Measurements from ENCODE around the gene RASSF3.

DNA sequence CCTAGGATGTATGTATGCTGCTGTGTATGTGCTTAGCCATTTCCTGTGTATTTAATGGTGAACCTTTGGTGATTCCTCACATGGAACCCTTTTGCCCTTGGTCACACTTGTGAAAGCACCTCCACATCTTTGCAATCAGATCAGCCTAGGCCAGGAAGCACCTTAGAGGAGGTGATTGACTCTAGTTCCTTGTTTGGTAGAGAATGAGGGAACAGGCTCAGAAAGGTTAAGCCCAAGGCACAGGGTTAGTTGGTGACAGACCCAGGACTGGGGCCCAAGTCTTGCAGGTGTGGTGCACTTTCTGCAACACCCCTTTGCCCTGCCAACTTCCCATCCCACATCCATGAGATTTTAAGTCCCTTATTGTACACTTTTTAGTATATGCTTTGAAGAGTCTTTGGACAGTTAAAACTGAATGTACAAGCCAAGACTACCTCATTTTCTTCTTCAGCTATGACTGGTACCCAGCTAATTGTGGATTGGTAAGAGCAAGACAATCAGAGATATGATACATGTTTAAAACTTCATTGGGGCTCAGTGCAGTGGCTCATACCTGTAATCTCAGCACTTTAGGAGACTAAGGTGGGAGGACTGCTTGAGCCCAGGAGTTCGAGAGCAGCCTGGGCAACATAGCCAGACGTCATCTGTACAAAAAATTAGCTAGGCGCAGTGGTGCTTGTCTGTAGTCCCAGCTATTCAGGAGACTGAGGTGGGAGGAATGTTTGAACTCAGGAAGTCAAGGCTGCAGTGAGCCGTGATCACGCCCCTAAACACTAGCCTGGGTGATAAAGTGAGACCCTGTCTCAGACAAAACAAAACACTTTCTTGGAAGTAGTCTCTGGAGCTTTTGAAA lies 71.1 kb downstream of the RASSF3 start:
- no peak for TF ChIP-seq POLR2AphosphoS5 (IDR thresholded peaks at IDR 0.05; ENCODE audit: low read depth, low read length)
- TF ChIP-seq POLR2A (IDR thresholded peaks at IDR 0.05; ENCODE audit: low read depth, low read length), result no peak
- TF ChIP-seq TAF1 (IDR thresholded peaks at IDR 0.05; ENCODE audit: low read depth, low read length), result no peak
- no peak for TF ChIP-seq POU2F2 (IDR thresholded peaks at IDR 0.05; ENCODE audit: low read depth, low read length)
- no peak for TF ChIP-seq PAX5 (IDR thresholded peaks at IDR 0.05; ENCODE audit: insufficient read depth, low read length, severe bottlenecking)
- TF ChIP-seq SPI1 (IDR thresholded peaks at IDR 0.05; ENCODE audit: low read depth, low read length), result 0 out of 2 replicates have a peak, but pooled peaks have one; percentile 6

Data from GM12891 (cell line).